Measurements from ENCODE around the gene PSMD1. TPM values are rescaled to one million over a fixed set of nuclear protein-coding genes. Genes with fewer than 3 reads are reported as not detected.
"Not testable (repeated sequence)": the region's sequence is repeated elsewhere in the genome, so short reads cannot be mapped to it uniquely, and the experiment has no call there.

PSMD1 gene
- total RNA-seq, 1 experiment from 2014 or later, result 164 TPM

GRCh38 chr2:231100321-231100720 lies 43.7 kb downstream of the PSMD1 start:
- not testable (repeated sequence) for DNase-seq (ENCODE audit: low read depth in 1 of 2, low spot score in 2 of 2); H3K9me3 ChIP-seq (replicated peaks); H3K27me3 ChIP-seq (replicated peaks); H3K4me3 ChIP-seq; H3K27ac ChIP-seq
- peaks cover 85% of the 10 kb centered on the region for H3K36me3 ChIP-seq
- peaks cover 15% of the 10 kb centered on the region for H3K4me1 ChIP-seq (replicated peaks)

DNA sequence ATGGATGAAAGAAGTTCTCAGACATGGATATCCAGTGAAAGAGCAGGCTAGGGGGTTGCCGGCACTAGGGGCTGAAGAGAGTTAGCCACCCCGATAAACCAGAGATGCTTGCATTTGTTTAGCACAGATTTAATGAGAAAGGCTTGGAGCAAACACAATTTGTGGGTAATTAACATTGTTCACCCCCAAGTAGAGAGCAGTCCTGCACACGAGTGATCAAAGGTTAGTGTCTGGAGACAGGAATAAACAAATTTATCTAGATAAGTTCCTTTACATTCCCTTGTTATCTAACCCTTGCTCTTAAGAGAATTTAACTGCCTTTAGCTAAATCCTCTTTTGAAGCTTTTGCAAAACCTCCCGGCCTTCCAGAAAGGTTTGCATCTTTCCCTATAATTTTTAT lies 44.3 kb downstream of the PSMD1 start:
- H3K9me3 ChIP-seq (replicated peaks), result no peaks in the 10 kb centered on the region
- H3K4me1 ChIP-seq (replicated peaks), result peaks cover 15% of the 10 kb centered on the region
- H3K36me3 ChIP-seq, result peaks cover 79% of the 10 kb centered on the region
- H3K4me3 ChIP-seq, result no peak overlapping the region
- DNase-seq (ENCODE audit: low read depth in 1 of 2, low spot score in 2 of 2), result no peak
- no peak overlapping the region for H3K27ac ChIP-seq
- H3K27me3 ChIP-seq (replicated peaks), result no peaks in the 10 kb centered on the region

GRCh38 chr2:231102772-231103171 lies 46.1 kb downstream of the PSMD1 start:
- Histone ChIP-seq H3K27me3 (replicated peaks) (no peaks in the 10 kb centered on the region), H3K9me3 (replicated peaks) (no peaks in the 10 kb centered on the region), H3K4me1 (replicated peaks) (peaks cover 15% of the 10 kb centered on the region), H3K27ac (no peak overlapping the region), H3K36me3 (peaks cover 74% of the 10 kb centered on the region), H3K4me3 (no peak overlapping the region)
- DNase-seq (ENCODE audit: low read depth in 1 of 2, low spot score in 2 of 2), result no peak

DNA sequence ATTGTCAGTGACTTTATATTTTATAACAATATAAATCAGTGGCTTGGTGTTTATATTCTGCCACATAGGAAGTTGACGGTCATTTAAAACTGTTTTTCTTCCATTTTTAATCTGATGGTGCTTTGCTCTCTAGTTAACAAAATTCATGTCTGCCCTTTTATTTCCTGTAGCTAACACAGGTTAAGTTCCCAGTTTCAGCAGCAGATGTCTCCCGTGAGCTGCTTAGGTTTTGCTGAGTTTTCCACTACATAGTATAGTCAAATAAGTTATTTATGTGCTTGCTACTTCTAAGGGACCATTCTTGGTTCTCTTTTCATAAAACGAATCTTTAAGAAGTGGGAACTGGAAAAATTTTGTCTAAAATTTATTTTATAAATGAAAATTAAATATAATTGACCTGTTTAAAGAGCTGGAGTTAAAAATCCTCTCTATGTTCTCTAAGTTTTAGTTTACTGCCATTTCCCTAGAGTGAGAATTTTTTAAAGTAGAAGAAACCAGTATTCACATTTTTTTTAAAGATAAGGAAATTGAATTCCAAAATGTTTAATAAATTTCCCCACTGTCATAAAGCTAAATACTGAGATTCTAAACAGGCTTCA lies 47.5 kb downstream of the PSMD1 start:
- Histone ChIP-seq H3K4me3 (no peak overlapping the region), H3K36me3 (peaks cover 70% of the 10 kb centered on the region), H3K27ac (no peak overlapping the region), H3K4me1 (replicated peaks) (peaks cover 15% of the 10 kb centered on the region), H3K9me3 (replicated peaks) (no peaks in the 10 kb centered on the region), H3K27me3 (replicated peaks) (no peaks in the 10 kb centered on the region)
- peak; percentile 54 to 62 for DNase-seq (ENCODE audit: low read depth in 1 of 2, low spot score in 2 of 2)

- peak in 1 of 2 experiments; percentile 47 for DNase-seq (ENCODE audit: low read depth in 1 of 2, low spot score in 2 of 2)
- Histone ChIP-seq H3K27me3 (replicated peaks) (no peaks in the 10 kb centered on the region), H3K9me3 (replicated peaks) (no peaks in the 10 kb centered on the region), H3K4me3 (no peak overlapping the region), H3K36me3 (peaks cover 44% of the 10 kb centered on the region), H3K4me1 (replicated peaks) (peaks cover 34% of the 10 kb centered on the region), H3K27ac (no peak overlapping the region)
Observed at GRCh38 chr2:231110551-231110950, 53.9 kb downstream of the PSMD1 start.

DNA sequence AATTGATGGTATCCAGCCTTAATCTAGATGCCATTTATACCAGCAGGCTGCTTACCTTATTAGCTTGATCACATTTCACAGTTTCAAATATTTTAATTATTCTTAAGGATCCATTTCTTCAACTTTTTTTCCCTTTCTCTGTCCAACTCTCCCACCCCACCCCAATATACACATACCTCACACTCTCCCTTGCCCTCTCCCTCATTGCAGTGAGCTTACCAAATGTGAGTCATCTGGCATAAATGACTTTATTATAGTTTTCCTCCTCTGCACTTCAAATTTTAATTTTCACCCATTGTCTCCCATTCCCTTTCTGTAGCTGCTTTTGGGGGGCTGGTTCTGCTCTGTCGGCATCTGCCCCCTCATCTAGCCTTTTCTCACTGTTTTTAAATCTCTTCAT lies 55.3 kb downstream of the PSMD1 start:
- Histone ChIP-seq H3K9me3 (replicated peaks) (no peaks in the 10 kb centered on the region), H3K36me3 (peaks cover 41% of the 10 kb centered on the region), H3K4me3 (no peak overlapping the region), H3K27me3 (replicated peaks) (no peaks in the 10 kb centered on the region), H3K4me1 (replicated peaks) (peaks cover 34% of the 10 kb centered on the region), H3K27ac (peak overlapping the region; percentile 21; the same call in 1 of the 2 replicates)
- DNase-seq (ENCODE audit: low read depth in 1 of 2, low spot score in 2 of 2), result peak in 1 of 2 experiments; percentile 47

GRCh38 chr2:231113489-231113888 lies 56.8 kb downstream of the PSMD1 start:
- H3K36me3 ChIP-seq, result peaks cover 34% of the 10 kb centered on the region
- H3K4me1 ChIP-seq (replicated peaks), result peaks cover 37% of the 10 kb centered on the region
- DNase-seq (ENCODE audit: low read depth in 1 of 2, low spot score in 2 of 2), result no peak
- no peaks in the 10 kb centered on the region for H3K27me3 ChIP-seq (replicated peaks)
- H3K4me3 ChIP-seq, result no peak overlapping the region
- no peak overlapping the region for H3K27ac ChIP-seq
- no peaks in the 10 kb centered on the region for H3K9me3 ChIP-seq (replicated peaks)

DNA sequence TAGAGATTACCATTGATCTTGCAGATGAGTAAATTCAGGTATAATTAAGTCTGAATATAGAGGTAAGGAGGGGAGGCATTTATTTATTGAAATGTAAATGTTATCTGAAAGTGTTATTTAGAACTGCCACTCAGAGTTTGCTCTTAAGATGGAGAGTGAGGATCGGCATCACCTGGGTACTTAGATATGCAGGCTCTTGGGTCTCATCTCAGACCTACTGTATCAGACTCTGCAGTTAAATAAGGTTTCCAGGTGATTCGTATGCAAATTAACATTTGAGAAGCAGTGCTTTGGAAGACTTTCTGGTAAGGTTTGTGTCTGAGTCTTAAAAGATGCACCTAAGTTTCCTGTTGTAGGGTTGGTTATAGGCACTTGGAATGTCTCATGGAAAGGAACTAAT lies 59.0 kb downstream of the PSMD1 start:
- DNase-seq (ENCODE audit: low read depth in 1 of 2, low spot score in 2 of 2), result no peak
- Histone ChIP-seq H3K4me1 (replicated peaks) (peaks cover 33% of the 10 kb centered on the region), H3K9me3 (replicated peaks) (no peaks in the 10 kb centered on the region), H3K4me3 (no peak overlapping the region), H3K36me3 (peaks cover 13% of the 10 kb centered on the region; the same call in 1 of the 2 replicates), H3K27me3 (replicated peaks) (no peaks in the 10 kb centered on the region), H3K27ac (no peak overlapping the region)

DNA sequence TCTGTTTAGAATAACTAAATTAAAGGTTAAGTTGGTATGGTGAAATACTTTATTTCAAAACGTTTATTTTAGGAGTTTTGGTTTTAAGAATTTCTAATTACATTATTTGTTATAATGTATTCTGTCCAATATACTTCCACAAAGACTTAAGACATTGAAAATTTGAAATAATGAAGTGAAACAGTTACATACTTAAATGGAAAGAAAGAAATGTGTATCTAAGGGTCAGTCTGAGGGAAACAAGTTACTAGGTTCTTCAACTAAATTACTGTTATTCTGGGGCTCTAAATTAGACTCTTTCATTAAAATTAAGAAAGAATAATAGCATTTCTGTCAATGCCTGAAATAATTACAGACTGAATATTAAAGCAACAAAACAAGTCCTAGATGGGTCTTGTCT lies 60.5 kb downstream of the PSMD1 start:
- H3K27ac ChIP-seq, result no peak overlapping the region
- H3K9me3 ChIP-seq (replicated peaks), result no peaks in the 10 kb centered on the region
- H3K36me3 ChIP-seq, result peaks cover 8% of the 10 kb centered on the region; the same call in 1 of the 2 replicates
- H3K27me3 ChIP-seq (replicated peaks), result no peaks in the 10 kb centered on the region
- peaks cover 18% of the 10 kb centered on the region for H3K4me1 ChIP-seq (replicated peaks)
- no peak overlapping the region for H3K4me3 ChIP-seq
- no peak for DNase-seq (ENCODE audit: low read depth in 1 of 2, low spot score in 2 of 2)

DNA sequence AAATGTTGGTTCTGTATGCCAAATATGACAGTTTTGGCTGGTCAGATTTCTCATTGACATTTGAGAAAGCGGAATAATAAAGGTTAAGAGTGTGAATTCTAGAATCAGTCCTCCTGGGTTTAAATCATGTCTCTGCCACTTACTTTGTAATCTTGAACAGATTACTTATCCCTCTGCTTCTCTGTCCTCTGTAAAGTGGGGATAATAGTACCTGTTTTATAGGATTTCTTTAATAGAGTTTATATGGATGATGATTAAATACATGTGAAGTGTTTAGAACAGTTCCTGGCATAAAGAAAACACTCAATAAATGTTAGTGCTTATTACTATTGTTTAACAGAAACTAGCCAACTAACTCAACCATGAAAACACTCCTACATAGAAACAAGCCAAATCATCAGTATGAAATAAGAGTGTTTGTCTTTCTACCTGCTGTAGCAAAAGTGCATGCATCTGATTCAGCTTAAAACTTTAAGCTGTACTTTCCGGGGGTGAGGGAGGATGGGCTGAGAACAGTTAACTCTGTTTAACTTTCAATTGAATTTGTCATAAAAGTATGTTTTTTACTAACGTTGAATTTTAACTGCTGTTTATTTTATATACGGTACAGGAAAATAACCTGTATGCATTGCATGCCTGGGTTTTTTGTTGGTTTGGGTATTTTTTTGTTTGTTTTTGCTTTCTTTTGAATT lies 61.4 kb downstream of the PSMD1 start:
- Histone ChIP-seq H3K36me3 (peaks cover 8% of the 10 kb centered on the region; the same call in 1 of the 2 replicates), H3K9me3 (replicated peaks) (no peaks in the 10 kb centered on the region), H3K4me1 (replicated peaks) (peaks cover 13% of the 10 kb centered on the region), H3K27ac (no peak overlapping the region), H3K4me3 (no peak overlapping the region), H3K27me3 (replicated peaks) (no peaks in the 10 kb centered on the region)
- DNase-seq (ENCODE audit: low read depth in 1 of 2, low spot score in 2 of 2), result no peak

- no peaks in the 10 kb centered on the region for H3K27me3 ChIP-seq (replicated peaks)
- peaks cover 5% of the 10 kb centered on the region; the same call in 1 of the 2 replicates for H3K36me3 ChIP-seq
- no peak for DNase-seq (ENCODE audit: low read depth in 1 of 2, low spot score in 2 of 2)
- no peaks in the 10 kb centered on the region for H3K9me3 ChIP-seq (replicated peaks)
- no peak overlapping the region for H3K4me3 ChIP-seq
- no peak overlapping the region for H3K27ac ChIP-seq
- H3K4me1 ChIP-seq (replicated peaks), result peaks cover 13% of the 10 kb centered on the region
Observed at GRCh38 chr2:231118614-231118942, 61.9 kb downstream of the PSMD1 start.

GRCh38 chr2:231123362-231123898 lies 66.8 kb downstream of the PSMD1 start:
- DNase-seq (ENCODE audit: low read depth in 1 of 2, low spot score in 2 of 2), result peak in 1 of 2 experiments; percentile 35
- no peaks in the 10 kb centered on the region for H3K27me3 ChIP-seq (replicated peaks)
- peaks cover 7% of the 10 kb centered on the region; the same call in 1 of the 2 replicates for H3K36me3 ChIP-seq
- H3K4me1 ChIP-seq (replicated peaks), result peaks cover 25% of the 10 kb centered on the region
- no peak overlapping the region for H3K4me3 ChIP-seq
- H3K9me3 ChIP-seq (replicated peaks), result no peaks in the 10 kb centered on the region
- peak overlapping the region; percentile 38 for H3K27ac ChIP-seq

- H3K27me3 ChIP-seq (replicated peaks), result no peaks in the 10 kb centered on the region
- H3K4me1 ChIP-seq (replicated peaks), result peaks cover 35% of the 10 kb centered on the region
- H3K4me3 ChIP-seq, result no peak within 1 kb of the TSS
- peaks cover 10% of the 10 kb centered on the region; the same call in 1 of the 2 replicates for H3K36me3 ChIP-seq
- peak within 1 kb of the TSS; percentile 27; the same call in 1 of the 2 replicates for H3K27ac ChIP-seq
- H3K9me3 ChIP-seq (replicated peaks), result no peaks in the 10 kb centered on the region
- DNase-seq (ENCODE audit: low read depth in 1 of 2, low spot score in 2 of 2), result peak in 1 of 2 experiments; percentile 45
Observed at GRCh38 chr2:231124838-231125568, 68.3 kb downstream of the PSMD1 start, which contains the start of gene HTR2B. HTR2B (minus strand) TSS chr2:231125042; CDS start chr2:231123764, 1,278 bp downstream.

Data from SJSA1 (cell line).